NCI-H510A treated with DMSO at 0.1 percent for 48 hours (cell line): Measurements from ENCODE around the gene PHKA2.
A peak's percentile ranks its signal among the peaks of the same experiment; 100 is the strongest.

Source experiments
- DNase-seq: peaks from one replicate; lab custom pipeline; 2025; lab: John Stamatoyannopoulos, UW

PHKA2 gene

GRCh38 chrX:18971506-18971905 is 12.4 kb downstream of the PHKA2 start:
- DNase-seq = no peak

GRCh38 chrX:18970465-18970864 is 13.4 kb downstream of the PHKA2 start:
- DNase-seq = no peak

GRCh38 chrX:18966624-18967023 is 17.3 kb downstream of the PHKA2 start:
- no peak for DNase-seq

- no peak for DNase-seq
These were observed 19.0 kb downstream of the PHKA2 start for GRCh38 chrX:18964901-18965300.

GRCh38 chrX:18964026-18964425 is 19.9 kb downstream of the PHKA2 start:
- no peak for DNase-seq

GRCh38 chrX:18962329-18962728 is 21.6 kb downstream of the PHKA2 start:
- DNase-seq = no peak

- no peak for DNase-seq
These were observed 22.2 kb downstream of the PHKA2 start for GRCh38 chrX:18961686-18962085.

GRCh38 chrX:18956303-18957032 is 27.4 kb downstream of the PHKA2 start:
- DNase-seq = no peak

GRCh38 chrX:18955676-18956075 is 28.2 kb downstream of the PHKA2 start:
- DNase-seq = no peak

GRCh38 chrX:18951032-18951431 is 32.9 kb downstream of the PHKA2 start:
- no peak for DNase-seq

GRCh38 chrX:18949944-18950301 is 34.0 kb downstream of the PHKA2 start:
- no peak for DNase-seq

- no peak for DNase-seq
These were observed 34.5 kb downstream of the PHKA2 start for GRCh38 chrX:18949291-18949943.

- no peak for DNase-seq
These were observed 37.3 kb downstream of the PHKA2 start for GRCh38 chrX:18946611-18947010.

- DNase-seq = no peak
These were observed 37.8 kb downstream of the PHKA2 start for GRCh38 chrX:18946157-18946556.

- no peak for DNase-seq
These were observed 38.4 kb downstream of the PHKA2 start for GRCh38 chrX:18945483-18945882.

GRCh38 chrX:18944482-18944881 is 39.4 kb downstream of the PHKA2 start:
- no peak for DNase-seq

GRCh38 chrX:18941896-18942295 is 42.0 kb downstream of the PHKA2 start:
- no peak for DNase-seq

GRCh38 chrX:18938710-18939109 is 45.2 kb downstream of the PHKA2 start:
- peak; percentile 11 for DNase-seq

GRCh38 chrX:18937173-18937572 is 46.7 kb downstream of the PHKA2 start:
- DNase-seq = no peak

GRCh38 chrX:18935893-18936292 is 48.0 kb downstream of the PHKA2 start:
- DNase-seq = no peak

GRCh38 chrX:18934708-18935107 is 49.2 kb downstream of the PHKA2 start:
- no peak for DNase-seq

- DNase-seq = no peak
These were observed 50.3 kb downstream of the PHKA2 start for GRCh38 chrX:18933617-18934016.

- peak; percentile 1 for DNase-seq
These were observed 51.9 kb downstream of the PHKA2 start for GRCh38 chrX:18931972-18932371.

- DNase-seq = no peak
These were observed 54.1 kb downstream of the PHKA2 start for GRCh38 chrX:18929775-18930174.
